Stimulated activated CD4-positive, alpha-beta T cell treated with anti-CD3 and anti-CD28 coated beads, Interleukin-1b, Interleukin-23, amount 100 ng/mL, for 1 hour (primary cell): ENCODE results near the gene SLC5A9.
"Not testable (repeated sequence)": the region's sequence is repeated elsewhere in the genome, so short reads cannot be mapped to it uniquely, and the experiment has no call there.

Experiments used
- DNase-seq, 2 donors: peaks; one replicate each; pipeline ENCODE4 v3.0.0-alpha.2; 2020; ENCODE audit warnings: low read depth in 2 of 2

The SLC5A9 gene

GRCh38 chr1:48222501-48223242 is at the start of gene SLC5A9:
TSS of gene SLC5A9 (plus strand) at chr1:48222716. CDS start at chr1:48222737, 21 bp downstream.
- DNase-seq: no peak

GRCh38 chr1:48175116-48175515 is 47.4 kb upstream of the SLC5A9 start:
- DNase-seq: no peak

GRCh38 chr1:48177257-48177656 is 45.3 kb upstream of the SLC5A9 start:
- no peak for DNase-seq

- DNase-seq: no peak
Observed at GRCh38 chr1:48181669-48182367, 40.7 kb upstream of the SLC5A9 start.

DNA sequence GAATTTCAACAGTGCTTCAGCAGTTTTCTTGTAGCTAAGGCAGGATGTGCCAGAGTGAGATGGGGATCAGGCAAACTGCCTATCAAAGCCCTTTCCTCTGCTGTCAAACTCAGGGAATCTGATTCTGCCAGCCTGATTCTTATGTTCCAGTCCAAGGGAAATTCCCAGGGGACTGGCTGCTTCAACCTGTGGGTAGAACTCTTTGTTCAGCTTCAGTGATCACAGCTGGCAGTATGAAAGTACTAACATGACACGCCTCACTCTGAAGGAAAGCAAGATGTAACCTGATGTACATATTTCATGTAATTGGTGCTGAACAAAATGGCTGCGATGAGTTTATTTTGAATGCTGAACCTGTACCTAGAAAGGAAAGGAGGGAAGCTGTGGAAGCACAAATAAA is 40.1 kb upstream of the SLC5A9 start:
- no peak for DNase-seq

DNA sequence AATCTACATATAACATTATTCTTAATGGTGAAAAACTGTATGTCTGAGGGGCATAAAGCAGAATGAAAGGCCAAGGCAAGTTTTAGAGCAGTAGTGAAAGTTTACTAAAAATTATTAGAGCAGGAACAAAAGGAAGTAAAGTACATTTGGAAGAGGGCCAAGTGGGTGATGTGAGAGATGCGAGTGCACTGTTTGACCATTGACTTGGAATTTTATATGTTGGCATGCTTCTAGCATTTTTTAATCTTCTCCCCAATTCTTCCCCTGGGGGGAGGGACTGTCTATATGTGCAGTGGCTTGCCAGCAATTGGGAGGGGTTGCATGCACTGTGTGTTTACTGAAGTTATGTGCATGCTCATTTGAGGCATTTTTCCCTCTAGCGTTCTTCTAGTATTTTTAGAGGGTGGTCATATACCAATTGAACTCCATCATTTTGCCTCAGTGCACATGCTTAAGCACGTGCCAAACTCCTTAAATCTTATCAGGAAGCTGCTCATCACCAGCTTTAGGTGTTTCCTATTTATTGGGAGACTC is 36.1 kb upstream of the SLC5A9 start:
- DNase-seq: no peak

DNA sequence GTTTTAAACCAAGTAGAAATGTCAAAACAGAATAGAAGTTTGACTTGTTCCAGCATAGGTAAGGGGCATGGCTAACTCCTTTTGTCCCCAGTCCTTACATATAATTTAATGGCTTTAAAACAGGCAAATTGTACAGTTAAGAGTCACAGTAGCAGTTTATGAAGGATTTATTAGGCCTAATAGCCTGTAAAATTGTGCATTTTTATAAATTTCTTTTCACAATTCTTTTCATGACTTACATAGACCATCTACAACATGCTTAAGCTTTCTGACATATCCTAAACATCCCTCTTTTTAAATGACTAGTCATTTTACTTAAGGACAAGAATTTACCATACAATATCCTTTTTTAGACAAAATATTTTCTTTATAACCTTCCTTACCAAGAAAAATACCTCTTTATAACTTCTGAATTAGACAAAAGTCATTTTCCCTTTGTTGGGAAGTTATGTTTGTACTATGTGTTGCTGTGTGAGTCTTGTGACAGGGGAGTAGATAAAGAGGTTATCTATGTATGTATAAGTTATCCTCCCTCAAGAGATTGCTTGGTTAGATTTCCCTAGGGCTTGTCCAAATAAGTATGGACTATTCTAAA is 34.5 kb upstream of the SLC5A9 start:
- no peak for DNase-seq

- no peak for DNase-seq
Observed at GRCh38 chr1:48190881-48191280, 31.6 kb upstream of the SLC5A9 start.

DNA sequence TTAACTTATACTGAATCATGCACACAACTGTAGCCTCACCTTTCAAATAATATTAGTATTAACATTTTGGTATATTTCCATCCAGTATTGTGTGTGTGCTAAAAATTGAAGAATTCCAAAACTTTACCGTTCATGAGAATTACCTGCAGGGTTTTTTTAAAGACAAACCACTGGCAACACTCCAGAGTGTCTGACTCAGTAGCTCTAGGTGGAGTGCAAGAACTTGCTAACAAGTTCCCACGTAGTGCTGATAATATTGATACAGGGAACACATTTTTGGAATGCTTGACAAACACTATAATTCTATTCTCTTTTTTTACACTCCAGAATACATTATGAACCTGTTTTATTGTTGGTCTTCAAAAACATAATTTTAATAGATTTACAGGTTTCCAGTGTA is 27.7 kb upstream of the SLC5A9 start:
- no peak for DNase-seq

GRCh38 chr1:48196237-48196636 is 26.3 kb upstream of the SLC5A9 start:
- no peak for DNase-seq

GRCh38 chr1:48198970-48199369 is 23.5 kb upstream of the SLC5A9 start:
- DNase-seq: no peak

DNA sequence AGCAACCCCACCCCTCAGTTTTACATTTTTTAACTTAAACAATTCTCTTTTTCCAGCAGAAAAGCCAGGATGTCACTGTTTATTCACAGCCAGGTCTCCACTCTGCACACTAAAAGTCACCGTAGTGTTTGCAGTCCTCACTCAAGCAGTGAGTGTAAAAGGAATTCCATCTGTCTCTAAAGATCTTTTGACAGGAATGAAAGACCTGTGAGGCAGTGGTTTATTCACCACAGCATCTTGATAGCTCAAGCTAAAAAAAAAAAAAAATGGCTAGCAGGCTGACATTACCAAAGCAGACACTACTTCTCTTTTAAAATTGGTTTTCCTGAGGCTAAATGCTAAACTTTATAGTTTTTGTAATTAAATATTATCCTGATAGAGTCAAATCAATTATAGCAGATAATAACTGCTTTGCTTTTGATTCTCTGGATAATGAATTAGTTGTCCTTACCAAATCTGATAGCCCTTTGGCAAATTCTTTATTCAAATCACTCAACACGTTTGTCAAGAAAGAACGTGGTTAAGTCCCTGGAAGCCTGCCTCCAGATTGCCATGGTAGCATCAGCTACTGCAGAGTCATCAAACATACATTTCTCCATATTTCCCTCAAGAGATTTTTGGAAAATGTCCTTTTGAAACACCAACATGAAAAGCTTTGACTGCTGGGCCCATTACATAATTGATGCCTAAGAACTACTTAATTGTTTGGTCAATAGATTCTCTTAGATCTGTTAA is 22.2 kb upstream of the SLC5A9 start:
- DNase-seq: no peak

DNA sequence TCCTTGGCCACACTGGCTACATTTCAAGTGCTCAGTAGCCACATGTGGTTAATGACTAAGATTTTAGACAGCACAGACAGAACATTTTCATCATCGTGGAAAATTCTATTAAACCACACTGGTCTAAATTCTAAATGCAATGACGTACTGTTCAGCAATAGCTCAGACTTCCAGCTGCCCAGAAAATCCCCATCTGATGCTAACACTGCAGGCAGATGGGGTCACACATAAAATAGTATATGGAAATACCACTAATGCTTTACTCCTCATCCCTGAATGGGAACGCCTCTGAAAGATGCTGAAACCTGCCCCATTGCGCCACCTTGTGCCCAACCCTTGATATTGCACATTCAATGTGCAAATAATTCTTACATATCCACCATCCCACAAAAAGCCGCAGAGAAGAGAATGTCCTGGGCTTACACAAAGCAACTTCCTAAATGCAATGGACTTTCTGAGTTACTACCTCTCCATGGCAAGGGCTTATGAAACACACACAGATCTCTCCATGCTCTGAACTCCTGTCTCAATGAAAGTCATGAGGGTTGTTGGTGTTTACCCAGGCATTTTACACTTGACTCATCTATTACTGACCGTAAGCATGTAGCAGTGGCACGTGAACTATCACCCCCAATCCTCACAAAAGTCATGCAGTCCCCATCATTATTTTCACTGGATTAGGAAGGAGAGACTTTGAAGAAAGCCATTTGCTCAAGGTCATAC is 20.3 kb upstream of the SLC5A9 start:
- peak in 1 of 2 donors; percentile 23 for DNase-seq

- no peak for DNase-seq
Observed at GRCh38 chr1:48203287-48203900, 19.1 kb upstream of the SLC5A9 start.

DNA sequence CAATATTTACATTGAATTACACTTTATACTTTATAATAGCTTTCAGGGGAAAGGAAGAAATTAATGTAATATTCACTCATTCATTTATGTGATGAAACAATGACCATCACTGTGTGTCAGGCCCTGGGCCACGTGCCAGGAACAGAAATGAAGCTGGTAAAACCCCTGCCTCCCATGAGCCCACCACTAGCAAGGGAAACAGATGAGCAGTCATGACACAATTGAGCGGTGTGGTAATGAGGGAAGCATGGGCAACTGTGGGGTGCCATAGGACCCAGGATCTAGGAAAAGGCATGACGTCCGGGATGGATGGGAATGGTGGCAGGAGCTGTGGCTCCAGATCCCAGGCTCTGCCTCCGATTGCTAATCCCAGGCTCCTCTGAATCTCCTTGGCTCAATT is 17.0 kb upstream of the SLC5A9 start:
- no peak for DNase-seq

DNA sequence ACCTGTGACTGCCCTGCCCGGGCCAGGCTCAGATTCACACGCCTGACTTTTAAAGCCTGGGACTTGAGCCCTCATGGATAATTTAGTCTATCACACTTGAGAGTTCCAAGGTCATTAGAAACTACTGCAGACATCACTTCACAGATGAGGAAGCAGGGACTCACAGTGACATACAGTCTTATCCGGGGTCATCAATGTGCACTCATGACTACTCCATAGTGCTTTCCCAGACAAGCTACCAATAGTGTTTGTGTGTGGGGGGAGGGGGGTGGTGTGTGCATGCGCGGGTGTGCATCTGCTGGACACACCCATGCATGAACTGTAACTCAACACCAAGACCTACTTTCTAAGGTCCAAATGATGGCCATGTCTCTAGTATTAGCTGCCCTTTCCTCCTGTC is 16.1 kb upstream of the SLC5A9 start:
- DNase-seq: no peak

- no peak for DNase-seq
Observed at GRCh38 chr1:48207131-48207530, 15.4 kb upstream of the SLC5A9 start.

DNA sequence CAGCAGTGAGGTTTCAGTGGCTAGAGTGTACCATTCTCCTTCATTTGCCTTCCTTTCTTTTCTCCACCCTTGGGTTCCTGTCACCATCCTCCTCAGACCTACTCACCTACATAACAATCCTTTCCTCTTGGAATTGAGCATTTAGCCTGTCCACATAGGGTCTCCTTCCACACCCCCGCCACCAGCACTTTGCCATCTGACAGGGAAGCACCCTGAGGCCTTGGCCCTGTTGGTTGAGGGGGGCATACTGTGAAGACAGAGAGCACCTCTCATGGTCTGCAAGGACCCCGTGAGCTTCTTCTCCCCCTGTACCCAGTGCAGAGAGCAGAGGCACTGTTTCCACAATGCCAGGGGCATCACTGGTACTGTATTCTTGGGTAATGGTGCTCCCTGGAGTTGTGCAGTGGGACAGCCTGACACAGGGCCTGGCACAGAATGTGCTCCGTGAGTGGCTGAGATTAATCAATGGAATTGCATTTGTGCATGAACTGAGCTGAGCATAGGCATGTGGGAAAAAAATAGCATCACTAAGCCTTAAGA is 14.9 kb upstream of the SLC5A9 start:
- no peak for DNase-seq

- no peak for DNase-seq
Observed at GRCh38 chr1:48208251-48208650, 14.3 kb upstream of the SLC5A9 start.

DNA sequence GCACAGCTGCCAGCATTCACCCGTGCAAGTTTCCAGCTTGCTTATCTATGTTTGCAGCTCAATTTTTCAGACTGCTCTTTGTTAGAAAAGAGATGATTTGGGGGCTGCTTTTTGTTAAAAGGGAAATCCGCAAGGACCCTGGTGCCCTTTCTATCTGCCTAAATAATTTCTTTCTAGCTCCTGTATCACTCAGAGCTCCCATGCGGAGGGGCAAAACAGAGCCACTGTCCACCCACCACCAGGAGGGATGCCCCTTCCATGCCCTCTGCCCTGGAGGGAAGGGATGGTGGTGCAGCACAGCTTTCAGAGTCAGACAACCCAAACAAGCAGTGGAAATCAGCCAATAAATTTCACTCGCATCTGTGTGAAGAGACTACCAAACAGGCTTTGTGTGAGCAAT is 13.9 kb upstream of the SLC5A9 start:
- no peak for DNase-seq

DNA sequence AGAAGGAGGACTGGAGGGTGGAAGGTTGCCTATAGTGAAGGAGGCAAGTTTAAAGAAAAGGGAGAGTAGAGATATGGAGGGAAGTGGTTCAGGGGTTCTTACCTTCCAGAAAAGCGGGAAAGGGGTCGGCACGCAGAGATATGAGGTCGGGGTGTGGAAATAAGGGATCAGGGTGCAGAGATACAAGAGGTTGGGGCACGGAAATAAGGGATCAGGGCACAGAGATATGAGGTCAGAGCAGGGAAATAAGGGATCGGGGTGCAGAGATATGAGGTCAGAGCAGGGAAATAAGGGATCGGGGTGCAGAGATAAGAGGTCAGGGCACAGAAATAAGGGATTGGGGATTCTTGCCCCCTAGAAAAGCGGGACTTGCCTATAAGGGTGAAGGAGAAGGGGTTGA is 9.1 kb upstream of the SLC5A9 start:
- not testable (repeated sequence) for DNase-seq
